AG09319 (cell line): ENCODE results near the gene PCCA.

Experiments used
- DNase-seq: peaks from one replicate; pipeline ENCODE4 v3.0.0-alpha.2; 2010; ENCODE audit warnings: low read depth; ENCODE audit errors: extremely low read depth
- TF ChIP-seq, protein P1 (sequence below): IDR thresholded peaks from 2 replicates; pipeline ENCODE4 v1.5.1; 2011; ENCODE audit warnings: low read depth, mild to moderate bottlenecking, inconsistent platforms, low read length, moderate library complexity

The PCCA gene

DNA sequence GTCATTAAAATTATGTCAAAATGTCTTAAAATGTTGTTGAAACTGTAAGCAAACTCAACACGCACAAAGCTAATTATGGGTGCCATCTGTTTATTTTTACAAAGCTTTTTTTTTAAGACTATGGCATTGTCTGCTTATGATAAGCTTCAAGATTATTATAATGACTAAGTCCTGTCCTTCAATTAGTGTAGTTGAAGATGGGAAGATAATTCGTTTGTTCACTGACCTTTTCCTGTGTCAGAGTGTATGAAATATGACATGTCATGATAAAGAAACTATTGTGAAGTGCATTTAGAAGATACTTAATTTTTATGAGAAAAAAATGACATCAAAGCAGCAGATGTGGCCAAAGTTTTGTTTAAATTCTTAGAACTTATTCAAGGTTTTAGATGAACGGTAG, 211.3 kb downstream of the PCCA start:
- no peak for DNase-seq
- TF ChIP-seq, protein P1, sequence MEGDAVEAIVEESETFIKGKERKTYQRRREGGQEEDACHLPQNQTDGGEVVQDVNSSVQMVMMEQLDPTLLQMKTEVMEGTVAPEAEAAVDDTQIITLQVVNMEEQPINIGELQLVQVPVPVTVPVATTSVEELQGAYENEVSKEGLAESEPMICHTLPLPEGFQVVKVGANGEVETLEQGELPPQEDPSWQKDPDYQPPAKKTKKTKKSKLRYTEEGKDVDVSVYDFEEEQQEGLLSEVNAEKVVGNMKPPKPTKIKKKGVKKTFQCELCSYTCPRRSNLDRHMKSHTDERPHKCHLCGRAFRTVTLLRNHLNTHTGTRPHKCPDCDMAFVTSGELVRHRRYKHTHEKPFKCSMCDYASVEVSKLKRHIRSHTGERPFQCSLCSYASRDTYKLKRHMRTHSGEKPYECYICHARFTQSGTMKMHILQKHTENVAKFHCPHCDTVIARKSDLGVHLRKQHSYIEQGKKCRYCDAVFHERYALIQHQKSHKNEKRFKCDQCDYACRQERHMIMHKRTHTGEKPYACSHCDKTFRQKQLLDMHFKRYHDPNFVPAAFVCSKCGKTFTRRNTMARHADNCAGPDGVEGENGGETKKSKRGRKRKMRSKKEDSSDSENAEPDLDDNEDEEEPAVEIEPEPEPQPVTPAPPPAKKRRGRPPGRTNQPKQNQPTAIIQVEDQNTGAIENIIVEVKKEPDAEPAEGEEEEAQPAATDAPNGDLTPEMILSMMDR = no peak

DNA sequence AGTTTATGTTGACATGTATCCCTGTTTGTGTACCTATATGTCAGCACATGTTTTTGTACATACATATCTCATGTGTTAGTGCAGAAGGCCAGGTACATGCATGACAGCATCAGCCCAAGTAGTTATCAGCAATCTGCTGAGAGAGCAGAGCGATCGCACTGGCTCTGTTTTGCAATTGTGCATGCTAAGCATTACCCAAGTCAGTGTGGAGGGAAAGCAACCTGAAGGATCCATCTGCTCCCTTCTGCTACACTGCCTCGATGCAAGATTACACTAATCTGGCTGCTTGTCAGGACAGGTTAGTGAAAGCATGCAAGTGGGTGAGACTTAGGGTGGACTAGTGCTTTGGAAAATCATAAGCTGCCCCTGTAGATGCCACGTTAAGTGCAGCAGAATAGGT, 211.8 kb downstream of the PCCA start:
- no peak for DNase-seq
- TF ChIP-seq, protein P1 = no peak

DNA sequence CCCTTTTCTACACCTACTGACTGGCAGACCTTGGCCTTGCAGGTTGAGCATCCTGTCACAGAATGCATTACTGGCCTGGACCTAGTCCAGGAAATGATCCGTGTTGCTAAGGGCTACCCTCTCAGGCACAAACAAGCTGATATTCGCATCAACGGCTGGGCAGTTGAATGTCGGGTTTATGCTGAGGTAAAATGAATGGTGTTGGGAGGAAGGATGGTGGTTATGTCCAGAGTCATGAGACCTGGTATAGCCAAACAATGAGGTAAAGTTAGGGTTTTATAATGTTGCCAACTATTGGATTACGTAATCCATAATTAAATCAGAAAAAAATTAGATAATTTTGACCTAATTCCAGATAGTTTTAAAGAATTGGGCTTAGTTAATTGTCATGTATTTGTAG, 212.5 kb downstream of the PCCA start:
- TF ChIP-seq, protein P1 = no peak
- DNase-seq = no peak

DNA sequence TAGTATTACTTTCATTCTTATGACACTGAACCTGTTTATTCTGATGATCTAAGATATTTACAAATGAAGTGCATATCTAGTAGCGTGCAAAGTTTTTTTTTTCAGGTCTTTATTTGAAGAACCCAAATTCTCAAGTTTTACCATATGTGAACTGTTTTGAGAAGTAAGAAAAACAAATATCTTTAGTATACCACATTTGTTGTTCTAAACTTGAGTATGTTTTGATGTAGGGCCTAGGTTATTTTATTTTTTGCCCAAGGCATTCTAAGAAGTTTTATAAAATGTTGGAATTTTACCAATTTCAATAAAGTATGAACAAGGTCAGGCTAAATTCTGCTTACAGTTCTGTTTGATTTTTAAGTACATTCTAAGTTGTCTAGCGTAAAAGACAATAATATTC, 213.5 kb downstream of the PCCA start:
- no peak for DNase-seq
- TF ChIP-seq, protein P1 = no peak

DNA sequence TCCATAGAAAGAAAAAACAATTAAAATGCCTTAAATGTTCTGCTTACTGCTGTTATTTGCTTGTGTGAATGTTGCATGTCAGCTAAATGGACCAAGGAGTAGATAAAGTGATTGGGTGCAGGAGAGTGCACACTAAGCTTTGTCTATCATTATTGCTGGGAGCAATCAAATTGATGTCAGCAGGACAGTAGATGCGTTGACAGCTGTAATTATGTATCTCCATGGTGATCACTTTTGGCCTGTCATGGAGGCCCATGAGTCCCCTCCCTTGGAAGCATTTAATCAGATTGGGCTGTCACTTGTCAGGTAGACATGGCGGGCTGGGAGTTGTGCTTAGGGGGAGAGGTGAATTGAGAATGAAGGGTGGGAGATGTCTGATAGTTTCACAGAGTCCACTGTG, 215.3 kb downstream of the PCCA start:
- DNase-seq = no peak
- TF ChIP-seq, protein P1 = no peak

DNA sequence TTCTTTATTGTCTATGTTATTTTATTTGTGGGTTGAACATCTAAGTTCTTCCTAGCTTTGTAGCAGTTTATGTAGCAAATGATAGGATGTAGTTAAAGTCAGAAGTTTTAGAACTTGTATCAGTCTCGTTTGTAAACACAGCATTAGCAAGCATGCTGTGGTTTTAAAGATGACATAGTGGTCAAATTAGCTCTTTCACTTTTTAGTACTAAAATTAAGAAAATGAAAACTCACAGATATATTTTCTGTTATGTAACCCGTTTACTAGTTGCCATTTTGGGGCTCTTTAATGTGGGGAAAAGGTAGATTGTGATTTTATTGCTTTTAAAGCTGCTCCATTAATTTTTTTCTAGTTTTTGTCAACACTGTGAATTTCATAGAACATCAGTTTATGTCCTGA, 216.5 kb downstream of the PCCA start:
- DNase-seq = no peak
- TF ChIP-seq, protein P1 = no peak

DNA sequence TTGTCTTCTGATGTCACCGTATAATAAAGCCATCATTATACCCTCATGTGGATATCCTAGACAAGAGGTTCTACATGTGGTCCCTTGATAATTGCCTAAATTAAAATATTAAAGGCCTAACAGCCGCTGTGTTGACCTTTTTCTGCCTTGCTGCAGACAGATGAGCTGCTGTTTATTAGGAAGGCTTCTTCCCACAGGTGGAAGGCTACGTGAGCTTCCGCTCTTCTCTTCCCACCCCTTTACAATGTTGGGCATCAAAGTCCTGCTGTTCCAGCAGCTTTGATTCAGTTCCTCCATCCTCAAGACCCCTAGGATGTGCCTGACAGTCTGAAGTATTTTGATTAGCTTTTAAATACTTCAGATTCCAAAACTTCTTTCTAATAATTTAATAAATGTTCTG, 217.1 kb downstream of the PCCA start:
- TF ChIP-seq, protein P1 = no peak
- no peak for DNase-seq
